ENCODE data around the gene SH3BGRL2. TPM values are rescaled to one million over a fixed set of nuclear protein-coding genes. Genes with fewer than 3 reads are reported as not detected.
A peak's percentile ranks its signal among the peaks of the same experiment; 100 is the strongest.

The SH3BGRL2 gene
- 1.3 TPM for polyA plus RNA-seq (2013, experiment 1 of 2; ENCODE audit: insufficient read length)
- polyA plus RNA-seq (2013, experiment 2 of 2; ENCODE audit: insufficient read length) = 1.8 TPM

- DNase-seq = peak; percentile 62
Measured at GRCh38 chr6:79630883-79631692, at the start of gene SH3BGRL2. Gene SH3BGRL2 (plus strand): TSS chr6:79631329. CDS start chr6:79631462, 133 bp downstream.

DNA sequence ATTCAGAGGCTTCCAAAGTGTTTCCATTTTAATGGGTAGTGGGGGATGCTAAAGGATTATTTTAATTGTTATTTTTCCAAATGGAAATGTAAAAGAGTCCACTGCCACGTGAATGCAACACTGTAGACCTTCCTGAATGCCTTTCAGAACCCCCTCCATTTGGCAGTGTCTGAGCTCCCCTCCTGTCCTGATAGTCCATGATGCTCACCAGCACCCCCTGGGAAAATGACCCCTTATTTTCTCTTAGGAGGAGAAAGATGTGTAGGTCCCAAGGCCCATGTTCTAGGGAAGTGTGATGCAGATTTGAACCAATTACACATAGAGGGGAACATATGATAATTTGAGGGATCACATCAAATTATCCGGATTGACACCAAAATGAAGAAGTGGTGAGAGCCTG is 46.8 kb upstream of the SH3BGRL2 start:
- no peak for DNase-seq

DNA sequence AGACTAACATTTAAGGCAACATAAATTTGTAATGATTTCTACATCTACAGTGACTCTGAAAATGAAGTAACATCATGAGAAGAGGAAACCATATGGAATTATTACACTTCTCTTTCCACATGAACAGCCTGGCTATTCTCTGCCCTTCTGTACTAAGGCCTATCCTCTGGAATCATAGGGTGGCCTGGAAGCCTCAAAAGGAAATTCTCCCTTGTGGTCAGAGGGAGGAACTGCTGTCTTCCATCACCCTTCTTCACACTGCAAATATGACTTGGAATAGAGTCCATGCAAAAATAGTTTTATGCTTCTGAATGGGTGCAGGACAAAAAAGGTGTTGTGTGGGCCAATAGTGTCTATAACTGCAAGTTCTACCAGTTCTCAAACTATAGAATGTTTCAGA is 44.6 kb upstream of the SH3BGRL2 start:
- DNase-seq = peak; percentile 25

- DNase-seq = no peak
Measured at GRCh38 chr6:79589701-79590100, 41.4 kb upstream of the SH3BGRL2 start.

- DNase-seq = no peak
Measured at GRCh38 chr6:79597155-79597554, 34.0 kb upstream of the SH3BGRL2 start.

- no peak for DNase-seq
Measured at GRCh38 chr6:79598012-79598411, 33.1 kb upstream of the SH3BGRL2 start.

DNA sequence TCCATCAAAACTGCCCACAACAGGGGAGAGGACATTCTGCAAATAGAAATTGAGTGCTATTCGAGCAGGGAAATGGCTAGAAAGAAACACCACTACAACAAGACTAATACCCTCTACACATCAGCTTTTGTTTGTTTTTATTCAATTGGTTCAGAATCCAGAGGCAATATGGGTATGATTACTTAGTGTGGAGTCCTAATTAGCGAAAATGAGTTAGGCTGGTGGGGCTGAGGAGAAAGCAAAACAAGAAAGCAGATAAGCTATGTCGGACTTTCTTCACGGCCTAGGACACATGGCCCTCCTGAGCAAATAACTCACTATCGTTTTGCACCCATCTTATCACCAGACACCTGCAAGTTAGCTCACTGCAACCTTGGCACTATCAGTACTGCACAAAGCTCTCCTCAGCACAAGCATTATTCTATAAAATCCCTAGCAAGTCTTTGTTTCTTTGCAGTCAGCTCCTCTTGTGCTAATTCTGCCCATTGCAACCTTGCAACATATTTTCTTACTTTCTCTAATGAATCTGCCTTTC is 31.3 kb upstream of the SH3BGRL2 start:
- DNase-seq = no peak

GRCh38 chr6:79600313-79600712 is 30.8 kb upstream of the SH3BGRL2 start:
- no peak for DNase-seq

GRCh38 chr6:79600812-79601609 is 30.1 kb upstream of the SH3BGRL2 start:
- peak; percentile 53 for DNase-seq

- DNase-seq = no peak
Measured at GRCh38 chr6:79602859-79603258, 28.3 kb upstream of the SH3BGRL2 start.

DNA sequence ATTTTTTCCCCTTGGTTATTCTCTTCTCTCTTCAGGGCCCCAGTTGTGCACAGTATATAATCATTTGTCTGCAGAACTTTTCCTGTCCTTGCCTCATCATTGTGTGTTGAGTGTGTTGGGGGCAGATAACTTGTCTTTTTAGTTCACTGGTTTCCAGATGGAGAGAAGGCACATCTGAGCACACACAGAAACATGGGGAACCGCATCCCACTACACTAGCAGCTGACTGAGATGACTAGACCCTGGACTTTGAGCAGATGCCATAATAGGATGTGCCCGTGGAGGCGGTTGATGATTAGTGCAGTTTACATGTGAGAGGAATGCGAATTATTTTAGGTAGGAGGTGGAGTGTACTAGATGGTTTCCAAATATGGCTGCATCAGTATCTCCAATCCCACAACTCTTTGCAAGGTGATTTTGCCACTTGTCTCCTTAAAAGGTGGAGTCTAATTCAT is 26.5 kb upstream of the SH3BGRL2 start:
- DNase-seq = peak; percentile 68

GRCh38 chr6:79605061-79605460 is 26.1 kb upstream of the SH3BGRL2 start:
- peak; percentile 27 for DNase-seq

- no peak for DNase-seq
Measured at GRCh38 chr6:79605968-79606764, 25.0 kb upstream of the SH3BGRL2 start.

GRCh38 chr6:79607000-79607399 is 24.1 kb upstream of the SH3BGRL2 start:
- DNase-seq = no peak

- DNase-seq = peak; percentile 10
Measured at GRCh38 chr6:79608334-79609224, 22.6 kb upstream of the SH3BGRL2 start.

DNA sequence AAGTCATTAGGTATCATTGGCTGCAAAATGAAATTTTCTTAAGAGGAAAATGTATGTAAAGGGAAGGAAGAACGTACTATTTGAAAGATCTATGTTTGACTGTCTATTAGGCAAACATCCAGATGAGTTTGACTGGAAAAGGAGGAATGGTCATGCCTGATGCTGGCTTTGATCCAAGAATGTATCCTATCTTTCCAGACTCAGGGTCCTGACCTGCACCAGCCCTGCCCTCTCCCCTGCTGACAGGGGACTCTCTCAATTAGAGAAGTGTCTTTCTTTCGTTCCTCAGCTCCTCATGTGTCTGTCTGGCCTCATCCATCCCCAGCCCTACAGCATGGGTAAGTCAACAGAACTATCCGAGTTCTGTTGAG is 21.9 kb upstream of the SH3BGRL2 start:
- DNase-seq = no peak

- no peak for DNase-seq
Measured at GRCh38 chr6:79610306-79611009, 20.7 kb upstream of the SH3BGRL2 start.

DNA sequence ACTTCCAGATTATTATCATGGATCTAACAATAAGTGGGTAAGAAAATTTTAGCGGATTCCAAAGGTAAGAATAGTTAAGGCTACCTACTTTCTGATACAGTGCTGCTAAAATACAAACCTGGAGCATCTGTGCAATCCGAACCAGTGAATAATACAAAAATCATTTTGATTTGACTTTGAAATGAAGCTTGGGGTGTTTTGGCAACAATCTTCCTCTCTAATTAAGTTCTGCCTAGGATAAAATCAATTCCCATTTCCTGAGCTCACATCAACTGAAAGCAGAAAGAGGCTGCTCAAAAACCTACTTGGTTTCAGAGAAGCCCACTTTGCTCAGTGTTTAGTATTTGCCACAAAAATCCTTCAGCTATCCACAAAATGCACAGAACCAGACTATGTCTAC is 18.7 kb upstream of the SH3BGRL2 start:
- DNase-seq = no peak

- DNase-seq = no peak
Measured at GRCh38 chr6:79612918-79613317, 18.2 kb upstream of the SH3BGRL2 start.

- DNase-seq = no peak
Measured at GRCh38 chr6:79613912-79614311, 17.2 kb upstream of the SH3BGRL2 start.
